Naive B cell (primary cell): ENCODE data around the gene PAEP. TPM values are rescaled to one million over a fixed set of nuclear protein-coding genes. Genes with fewer than 3 reads are reported as not detected.
"Not testable (repeated sequence)": the region's sequence is repeated elsewhere in the genome, so short reads cannot be mapped to it uniquely, and the experiment has no call there.

Source experiments
- ATAC-seq, 2 donors: fragments of 150-1000 bp; cut with Tn5 transposase; 2 replicates each; pipeline ENCODE4 v1.10.0; 2021; ENCODE audit warnings: low read depth in 2 of 2, mild to moderate bottlenecking in 2 of 2, moderate library complexity in 2 of 2
- DNase-seq: peaks from one replicate; pipeline ENCODE4 v3.0.0; 2022
- H3K27ac Mint-ChIP-seq, 6 donors: one replicate each; pipeline ENCODE4 v1.8.0; 2020 to 2022; ENCODE audit warnings: mild to moderate bottlenecking in 6 of 6, mixed read lengths in 6 of 6, moderate library complexity in 5 of 6, inconsistent platforms in 2 of 6
- H3K27me3 Mint-ChIP-seq, 3 donors: one replicate each; pipeline ENCODE4 v1.8.0; 2021 to 2022; ENCODE audit warnings: mixed read lengths in 3 of 3, mild to moderate bottlenecking in 1 of 3
- H3K36me3 Mint-ChIP-seq, 2 donors: one replicate each; pipeline ENCODE4 v1.8.0; 2020 to 2022; ENCODE audit warnings: mixed read lengths in 2 of 2, inconsistent platforms in 1 of 2, mild to moderate bottlenecking in 1 of 2
- H3K4me1 Mint-ChIP-seq, 3 donors: one replicate each; pipeline ENCODE4 v1.8.0; 2020 to 2022; ENCODE audit warnings: mixed read lengths in 3 of 3, inconsistent platforms in 1 of 3, mild to moderate bottlenecking in 1 of 3, moderate library complexity in 1 of 3
- H3K4me3 Mint-ChIP-seq, 8 donors: one replicate each; pipeline ENCODE4 v1.8.0; 2020 to 2022; ENCODE audit warnings: mild to moderate bottlenecking in 8 of 8, mixed read lengths in 8 of 8, moderate library complexity in 8 of 8, inconsistent platforms in 2 of 8
- H3K9me3 Mint-ChIP-seq, 7 donors: one replicate each; pipeline ENCODE4 v1.8.0; 2020 to 2022; ENCODE audit warnings: mixed read lengths in 7 of 7, mild to moderate bottlenecking in 5 of 7, inconsistent platforms in 2 of 7, moderate library complexity in 1 of 7
- polyA plus RNA-seq, 6 donors: library from polyadenylated mRNA; unstranded; fragments of 300-500 nt; fragmentation: Illumina TruSeq; gene quantifications; one replicate each; pipeline ENCODE4 v1.2.3, GENCODE V29; 2021; ENCODE audit warnings: low read depth in 6 of 6

Gene PAEP
- not detected for polyA plus RNA-seq

- Mint-ChIP-seq H3K27ac (no peak within 1 kb of the TSS), H3K4me3 (no peak within 1 kb of the TSS), H3K27me3 (peaks cover 9 to 40% (median 15%) of the 10 kb centered on the region in 3 donors), H3K9me3 (peaks cover 0 to 2% (median 0%) of the 10 kb centered on the region in 7 donors), H3K4me1 (no peaks in the 10 kb centered on the region), H3K36me3 (no peaks in the 10 kb centered on the region)
- DNase-seq = no peak
- no peak for ATAC-seq
Observed at GRCh38 chr9:135561391-135562234, at the start of gene PAEP. Gene PAEP (plus strand): TSS chr9:135561756.

- Mint-ChIP-seq H3K4me1 (peaks cover 0 to 6% (median 0%) of the 10 kb centered on the region in 3 donors), H3K27ac (no peak overlapping the region), H3K4me3 (no peak overlapping the region), H3K9me3 (peaks cover 11 to 32% (median 13%) of the 10 kb centered on the region in 7 donors), H3K27me3 (peaks cover 7 to 21% (median 12%) of the 10 kb centered on the region in 3 donors), H3K36me3 (peaks cover 10 to 19% of the 10 kb centered on the region in 2 donors)
- DNase-seq (no peak), ATAC-seq (no peak)
Observed at GRCh38 chr9:135512241-135512603, 49.3 kb upstream of the PAEP start.

- Mint-ChIP-seq H3K27ac (no peak overlapping the region), H3K27me3 (peaks cover 14 to 19% (median 17%) of the 10 kb centered on the region in 3 donors), H3K4me1 (peaks cover 0 to 6% (median 0%) of the 10 kb centered on the region in 3 donors), H3K9me3 (peaks cover 9 to 31% (median 13%) of the 10 kb centered on the region in 7 donors), H3K4me3 (no peak overlapping the region), H3K36me3 (peaks cover 10 to 17% of the 10 kb centered on the region in 2 donors)
- DNase-seq (no peak), ATAC-seq (no peak)
Observed at GRCh38 chr9:135512904-135513303, 48.7 kb upstream of the PAEP start.

GRCh38 chr9:135513351-135513846, 48.2 kb upstream of the PAEP start:
- peaks cover 10 to 12% of the 10 kb centered on the region in 2 donors for H3K36me3 Mint-ChIP-seq
- H3K27ac Mint-ChIP-seq = no peak overlapping the region
- peaks cover 19 to 22% (median 19%) of the 10 kb centered on the region in 3 donors for H3K27me3 Mint-ChIP-seq
- DNase-seq (no peak), ATAC-seq (no peak)
- no peak overlapping the region for H3K4me3 Mint-ChIP-seq
- H3K4me1 Mint-ChIP-seq = peaks cover 0 to 6% (median 0%) of the 10 kb centered on the region in 3 donors
- H3K9me3 Mint-ChIP-seq = peaks cover 6 to 27% (median 13%) of the 10 kb centered on the region in 7 donors

- H3K4me1 Mint-ChIP-seq, H3K4me3 Mint-ChIP-seq, H3K36me3 Mint-ChIP-seq, H3K27ac Mint-ChIP-seq, DNase-seq, ATAC-seq: not testable (repeated sequence)
- peaks cover 5 to 23% (median 8%) of the 10 kb centered on the region in 7 donors for H3K9me3 Mint-ChIP-seq
- peaks cover 19 to 24% (median 22%) of the 10 kb centered on the region in 3 donors for H3K27me3 Mint-ChIP-seq
Observed at GRCh38 chr9:135513906-135514305, 47.6 kb upstream of the PAEP start.

- DNase-seq (no peak), ATAC-seq (no peak)
- Mint-ChIP-seq H3K27ac (no peak overlapping the region), H3K27me3 (peaks cover 18 to 30% (median 27%) of the 10 kb centered on the region in 3 donors), H3K9me3 (peaks cover 0 to 17% (median 3%) of the 10 kb centered on the region in 7 donors), H3K4me3 (no peak overlapping the region), H3K36me3 (peaks cover under 1 to 1% of the 10 kb centered on the region in 2 donors), H3K4me1 (peaks cover 0 to 6% (median 0%) of the 10 kb centered on the region in 3 donors)
Observed at GRCh38 chr9:135514342-135515082, 47.0 kb upstream of the PAEP start.

- Mint-ChIP-seq H3K36me3 (no peaks in the 10 kb centered on the region), H3K4me1 (peaks cover 0 to 6% (median 0%) of the 10 kb centered on the region in 3 donors), H3K27me3 (peaks cover 26 to 38% (median 30%) of the 10 kb centered on the region in 3 donors), H3K4me3 (no peak overlapping the region), H3K9me3 (peaks cover 0 to 9% (median under 1%) of the 10 kb centered on the region in 7 donors), H3K27ac (no peak overlapping the region)
- ATAC-seq (no peak), DNase-seq (no peak)
Observed at GRCh38 chr9:135515083-135515951, 46.2 kb upstream of the PAEP start.

GRCh38 chr9:135516132-135516860, 45.3 kb upstream of the PAEP start:
- Mint-ChIP-seq H3K9me3 (no peaks in the 10 kb centered on the region), H3K4me3 (no peak overlapping the region)
- no peak for DNase-seq

GRCh38 chr9:135517407-135517822, 44.1 kb upstream of the PAEP start:
- H3K36me3 Mint-ChIP-seq = no peaks in the 10 kb centered on the region
- no peak overlapping the region for H3K27ac Mint-ChIP-seq
- no peak overlapping the region for H3K4me3 Mint-ChIP-seq
- no peak for DNase-seq
- H3K27me3 Mint-ChIP-seq = peaks cover 23 to 45% (median 39%) of the 10 kb centered on the region in 3 donors
- peaks cover 0 to 6% (median 0%) of the 10 kb centered on the region in 3 donors for H3K4me1 Mint-ChIP-seq
- ATAC-seq = no peak
- H3K9me3 Mint-ChIP-seq = no peaks in the 10 kb centered on the region

More at GRCh38 chr9:135516132-135516860, 45.3 kb upstream of the PAEP start:
- Mint-ChIP-seq H3K36me3 (no peaks in the 10 kb centered on the region), H3K27me3 (peaks cover 26 to 45% (median 35%) of the 10 kb centered on the region in 3 donors), H3K4me1 (peaks cover 0 to 6% (median 0%) of the 10 kb centered on the region in 3 donors), H3K27ac (no peak overlapping the region)
- ATAC-seq = no peak

GRCh38 chr9:135519179-135519971, 42.2 kb upstream of the PAEP start:
- no peak overlapping the region for H3K4me3 Mint-ChIP-seq
- H3K27me3 Mint-ChIP-seq = peaks cover 18 to 38% (median 36%) of the 10 kb centered on the region in 3 donors
- peaks cover 0 to 6% (median 0%) of the 10 kb centered on the region in 3 donors for H3K4me1 Mint-ChIP-seq
- H3K9me3 Mint-ChIP-seq = no peaks in the 10 kb centered on the region
- DNase-seq = no peak
- H3K36me3 Mint-ChIP-seq = no peaks in the 10 kb centered on the region
- peak overlapping the region in 2 of 6 donors; percentile 11 to 22 for H3K27ac Mint-ChIP-seq
- ATAC-seq = no peak

- no peak for ATAC-seq
- Mint-ChIP-seq H3K27me3 (peaks cover 18 to 38% (median 35%) of the 10 kb centered on the region in 3 donors), H3K4me3 (no peak within 1 kb of the TSS)
Observed at GRCh38 chr9:135520916-135521607, 40.5 kb upstream of the PAEP start, which contains the start of gene LCN1. Gene LCN1 (plus strand): TSS chr9:135521440. CDS start chr9:135521498, 58 bp downstream.

More at GRCh38 chr9:135520916-135521607, 40.5 kb upstream of the PAEP start, which contains the start of gene LCN1:
- DNase-seq = no peak
- H3K36me3 Mint-ChIP-seq = no peaks in the 10 kb centered on the region
- H3K9me3 Mint-ChIP-seq = no peaks in the 10 kb centered on the region
- no peak within 1 kb of the TSS for H3K27ac Mint-ChIP-seq
- H3K4me1 Mint-ChIP-seq = peaks cover 0 to 4% (median 0%) of the 10 kb centered on the region in 3 donors
